GF-D8 (cell line): ENCODE measurements around the gene KLHL3.

Experiments used
- DNase-seq: peaks from one replicate; lab custom pipeline; 2025; lab: John Stamatoyannopoulos, UW

KLHL3 gene

GRCh38 chr5:137575847-137576246, 160.0 kb downstream of the KLHL3 start:
- DNase-seq, result no peak

- DNase-seq, result no peak
Measured at GRCh38 chr5:137575211-137575610, 160.7 kb downstream of the KLHL3 start.

GRCh38 chr5:137573376-137573775, 162.5 kb downstream of the KLHL3 start:
- no peak for DNase-seq

- DNase-seq, result no peak
Measured at GRCh38 chr5:137572042-137572695, 163.7 kb downstream of the KLHL3 start.

- no peak for DNase-seq
Measured at GRCh38 chr5:137570070-137570469, 165.8 kb downstream of the KLHL3 start.
